HCT116 (cell line): ENCODE data around the gene KLHL34. TPM values are rescaled to one million over a fixed set of nuclear protein-coding genes. Genes with fewer than 3 reads are reported as not detected.

Source experiments
- ATAC-seq: fragments of 200-7000 bp; cut with Tn5 transposase; 2 replicates; pipeline ENCODE4 v1.9.1; 2020; ENCODE audit warnings: mild to moderate bottlenecking, moderate library complexity
- Bru-seq: library from RNA; stranded (reverse); fragments of 400-500 nt; gene quantifications from one replicate; lab custom pipeline; 2021; lab: Mats Ljungman, UMichigan
- BruChase-seq, 2 experiments: library from RNA; stranded (reverse); fragments of 400-500 nt; gene quantifications; one replicate each; lab custom pipeline; 2021; lab: Mats Ljungman, UMichigan
- BruUV-seq: library from RNA; stranded (reverse); fragments of 400-500 nt; replicated peaks from 2 replicates; lab custom pipeline; 2021; lab: Mats Ljungman, UMichigan
- CTCF ChIA-PET: fragments of 300-600 bp; sonication (Branson Sonifier 250); formaldehyde crosslinking; loops from one replicate; lab custom pipeline; 2021; ENCODE audit warnings: antibody characterized with exemption; lab: Charles Lee
- POLR2A ChIA-PET: fragments of 300-600, 350-600 bp; sonication (Branson Sonifier 250); formaldehyde crosslinking; loops from one replicate; lab custom pipeline; 2021; ENCODE audit warnings: antibody characterized with exemption; lab: Charles Lee
- RAD21 ChIA-PET, 2 experiments: fragments of 300-600 bp; sonication (Branson Sonifier 250); formaldehyde crosslinking; loops; one replicate each; lab custom pipeline; 2023; ENCODE audit warnings: low total read pairs in 2 of 2; ENCODE audit not compliant: uncharacterized antibody in 2 of 2, unreplicated experiment in 2 of 2, low non-redundant PET in 1 of 2; lab: Charles Lee
- DNase-seq: peaks from one replicate; pipeline ENCODE4 v3.0.0-alpha.2; 2010; ENCODE audit warnings: low read depth, low spot score
- H2AFZ ChIP-seq: fragments of 200-600 bp; shearing (Covaris generic), sonication (generic); 2 replicates; pipeline ENCODE4 v1.6.1; 2017; ENCODE audit warnings: low read depth, mixed run types, mixed read lengths, antibody characterized with exemption, low read length; ENCODE audit not compliant: poor library complexity, severe bottlenecking
- H3K27ac ChIP-seq: 2 replicates; pipeline ENCODE4 v1.5.1; 2012; ENCODE audit warnings: low read depth, low read length
- H3K27me3 ChIP-seq: fragments of 200-600 bp; sonication (generic); 2 replicates; pipeline ENCODE4 v1.6.1; 2016; ENCODE audit warnings: mixed run types, low read length, mixed read lengths; ENCODE audit not compliant: insufficient read depth
- H3K36me3 ChIP-seq, 2 experiments: fragments of 200-500 bp in 1 of 2; fragments of 200-600 bp in 1 of 2; sonication (Bioruptor generic) in 1 of 2; sonication (generic) in 1 of 2; 2 replicates each; pipeline versions ENCODE4 v1.5.1 to v1.6.1; 2014 to 2016; ENCODE audit warnings: low read length in 2 of 2, inconsistent platforms in 1 of 2, mixed read lengths in 1 of 2, mixed run types in 1 of 2; ENCODE audit not compliant: insufficient read depth in 2 of 2, control insufficient read depth in 1 of 2
- H3K4me1 ChIP-seq, 2 experiments: fragments of 200-600 bp in 1 of 2; sonication (generic) in 1 of 2; 2 replicates each; pipeline versions ENCODE4 v1.5.1 to v1.6.1; 2012 to 2017; ENCODE audit warnings: low read length in 2 of 2, inconsistent platforms in 1 of 2, mild to moderate bottlenecking in 1 of 2, mixed read lengths in 1 of 2, mixed run types in 1 of 2, moderate library complexity in 1 of 2; ENCODE audit not compliant: insufficient read depth in 2 of 2, control insufficient read depth in 1 of 2
- H3K4me2 ChIP-seq: fragments of 200-600 bp; sonication (generic); 2 replicates; pipeline ENCODE4 v1.6.1; 2017; ENCODE audit warnings: mixed run types, low read length, mixed read lengths
- H3K4me3 ChIP-seq, 2 experiments: fragments of 200-600 bp in 1 of 2; sonication (generic) in 1 of 2; replicated peaks in 1 of 2; 2 replicates each; pipeline ENCODE4 v1.5.1; 2011 to 2016; ENCODE audit warnings: low read length in 2 of 2, control low read depth in 1 of 2, low read depth in 1 of 2, mild to moderate bottlenecking in 1 of 2, mixed read lengths in 1 of 2, mixed run types in 1 of 2
- H3K79me2 ChIP-seq: fragments of 200-600 bp; sonication (generic); 2 replicates; pipeline ENCODE4 v1.6.1; 2017; ENCODE audit warnings: mild to moderate bottlenecking, mixed run types, low read length, moderate library complexity, mixed read lengths; ENCODE audit not compliant: insufficient read depth
- H3K9ac ChIP-seq: fragments of 200-600 bp; sonication (generic); 2 replicates; pipeline ENCODE4 v1.6.1; 2016; ENCODE audit warnings: low read length, mixed read lengths
- H3K9me2 ChIP-seq: fragments of 200-600 bp; sonication (generic), shearing (Covaris generic); 2 replicates; pipeline ENCODE4 v1.6.1; 2017; ENCODE audit warnings: mixed run types, mild to moderate bottlenecking, moderate library complexity; ENCODE audit not compliant: insufficient read depth
- H3K9me3 ChIP-seq, 2 experiments: fragments of 200-500 bp in 1 of 2; fragments of 200-600 bp in 1 of 2; sonication (Bioruptor generic) in 1 of 2; sonication (generic) in 1 of 2; 2 replicates each; pipeline ENCODE4 v1.6.1; 2014 to 2017; ENCODE audit warnings: low read length in 2 of 2, mixed read lengths in 2 of 2, inconsistent platforms in 1 of 2, low read depth in 1 of 2, mild to moderate bottlenecking in 1 of 2, mixed run types in 1 of 2, moderate library complexity in 1 of 2; ENCODE audit not compliant: control insufficient read depth in 1 of 2, insufficient read depth in 1 of 2
- H4K20me1 ChIP-seq: fragments of 200-600 bp; sonication (generic), shearing (Covaris generic); 2 replicates; pipeline ENCODE4 v1.6.1; 2017; ENCODE audit warnings: mixed run types, mild to moderate bottlenecking, moderate library complexity; ENCODE audit not compliant: insufficient read depth
- CBX3 ChIP-seq: IDR thresholded peaks from 2 replicates; pipeline ENCODE4 v1.6.1; 2012; ENCODE audit warnings: low read depth
- CEBPB ChIP-seq: IDR thresholded peaks from 2 replicates; pipeline ENCODE4 v1.6.1; 2012; ENCODE audit warnings: low read depth
- EGR1 ChIP-seq: IDR thresholded peaks from 2 replicates; pipeline ENCODE4 v1.6.1; 2012; ENCODE audit warnings: low read depth
- ELF1 ChIP-seq: IDR thresholded peaks from 2 replicates; pipeline ENCODE4 v1.6.1; 2012; ENCODE audit warnings: low read depth, borderline replicate concordance
- EZH2phosphoT487 ChIP-seq: fragments of 200-600 bp; IDR thresholded peaks from 2 replicates; pipeline ENCODE4 v1.6.1; 2018; ENCODE audit warnings: antibody characterized with exemption, borderline replicate concordance
- JUND ChIP-seq: IDR thresholded peaks from 2 replicates; pipeline ENCODE4 v1.6.1; 2012
- MAX ChIP-seq: IDR thresholded peaks from 2 replicates; pipeline ENCODE4 v1.6.1; 2012
- RAD21 ChIP-seq: IDR thresholded peaks from 2 replicates; pipeline ENCODE4 v1.6.1; 2012; ENCODE audit warnings: low read depth, mild to moderate bottlenecking
- REST ChIP-seq: IDR thresholded peaks from 2 replicates; pipeline ENCODE4 v1.6.1; 2012; ENCODE audit warnings: low read depth
- SIN3A ChIP-seq: IDR thresholded peaks from 2 replicates; pipeline ENCODE4 v1.6.1; 2012; ENCODE audit warnings: low read depth
- SP1 ChIP-seq: IDR thresholded peaks from 2 replicates; pipeline ENCODE4 v1.6.1; 2012; ENCODE audit warnings: low read depth
- SRF ChIP-seq: IDR thresholded peaks from 2 replicates; pipeline ENCODE4 v1.6.1; 2012; ENCODE audit warnings: low read depth
- TCF7L2 ChIP-seq: IDR thresholded peaks from 2 replicates; pipeline ENCODE4 v1.7.0; 2011; ENCODE audit warnings: borderline replicate concordance, inconsistent platforms; ENCODE audit not compliant: insufficient read depth, insufficient read length; ENCODE audit errors: extremely low read depth
- YY1 ChIP-seq: IDR thresholded peaks from 2 replicates; pipeline ENCODE4 v1.6.1; 2011; ENCODE audit warnings: low read length, low read depth, moderate library complexity, mild to moderate bottlenecking; ENCODE audit not compliant: insufficient replicate concordance; ENCODE audit errors: extremely low read depth
- ZBTB33 ChIP-seq: IDR thresholded peaks from 2 replicates; pipeline ENCODE4 v1.6.1; 2011; ENCODE audit warnings: mild to moderate bottlenecking, low read length, moderate library complexity; ENCODE audit not compliant: insufficient replicate concordance; ENCODE audit errors: extremely low read depth
- ZFX ChIP-seq: fragments of 450-650 bp; IDR thresholded peaks from 2 replicates; pipeline ENCODE4 v1.6.1; 2017
- ZNF274 ChIP-seq: fragments of 200-500 bp; sonication (Bioruptor generic); IDR thresholded peaks from 2 replicates; pipeline ENCODE4 v1.6.1; 2014; ENCODE audit warnings: mild to moderate bottlenecking, low read depth, low read length, inconsistent platforms
- intact Hi-C: fragments of 100-400 bp; cut with micrococcal nuclease; formaldehyde crosslinking; loops from 2 replicates; pipeline ENCODE4 v1.10.0; 2022
- long read RNA-seq: library from polyadenylated mRNA; unstranded; transcript quantifications from one replicate; pipeline ENCODE4 v2.0.0, GENCODE V29; 2021; ENCODE audit not compliant: unreplicated experiment
- polyA plus RNA-seq: library from polyadenylated mRNA; unstranded; fragments of >200 nt; gene quantifications from 2 replicates; pipeline ENCODE4 v1.2.1, GENCODE V29; 2012; ENCODE audit warnings: missing spikeins
- total RNA-seq: library from RNA; stranded (reverse); gene quantifications from one replicate; pipeline ENCODE4 v1.2.1, GENCODE V29; 2021; ENCODE audit not compliant: unreplicated experiment
- TF ChIP-seq, protein P1 (sequence below): IDR thresholded peaks from 2 replicates; pipeline ENCODE4 v1.6.1; 2012

The KLHL34 gene
- not detected for total RNA-seq
- polyA plus RNA-seq: not detected in 2 replicates
- Bru-seq, nascent RNA: not detected
- BruChase-seq, experiment 1, labeled RNA remaining after a 6-hour chase: not detected
- not detected for BruChase-seq, experiment 2, labeled RNA remaining after a 2-hour chase
- long read RNA-seq: 0 reads

- BruUV-seq: no TSS peak
- no peak within 1 kb of the TSS for H3K9ac ChIP-seq
- no peaks in the 10 kb centered on the region for H4K20me1 ChIP-seq
- H3K36me3 ChIP-seq: no peaks in the 10 kb centered on the region
- DNase-seq (no peak), ATAC-seq (no peak)
- ChIA-PET POLR2A (no interaction called here), RAD21 (no interaction called here), CTCF (no interaction called here)
- no peak within 1 kb of the TSS for H3K4me2 ChIP-seq
- no peaks in the 10 kb centered on the region for H3K27me3 ChIP-seq
- no peak for TF ChIP-seq EGR1
- no peak for TF ChIP-seq REST
- no peak for TF ChIP-seq SP1
- TF ChIP-seq MAX: no peak
- TF ChIP-seq ELF1: no peak
- no peak for TF ChIP-seq CEBPB
- TF ChIP-seq TCF7L2: no peak
- no peak for TF ChIP-seq CBX3
- no peak for TF ChIP-seq JUND
- no peak for TF ChIP-seq EZH2phosphoT487
- TF ChIP-seq SIN3A: no peak
- TF ChIP-seq ZNF274: no peak
- no peak for TF ChIP-seq RAD21
- TF ChIP-seq, protein P1, sequence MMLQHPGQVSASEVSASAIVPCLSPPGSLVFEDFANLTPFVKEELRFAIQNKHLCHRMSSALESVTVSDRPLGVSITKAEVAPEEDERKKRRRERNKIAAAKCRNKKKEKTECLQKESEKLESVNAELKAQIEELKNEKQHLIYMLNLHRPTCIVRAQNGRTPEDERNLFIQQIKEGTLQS: no peak
- TF ChIP-seq ZBTB33: no peak
- TF ChIP-seq YY1: no peak
- TF ChIP-seq SRF: no peak
- TF ChIP-seq ZFX: no peak
- no peaks in the 10 kb centered on the region for H3K79me2 ChIP-seq
- no peak within 1 kb of the TSS for H3K27ac ChIP-seq
- H3K4me3 ChIP-seq: no peak within 1 kb of the TSS
- no peaks in the 10 kb centered on the region for H3K4me1 ChIP-seq
- no peaks in the 10 kb centered on the region for H3K9me3 ChIP-seq
- no peaks in the 10 kb centered on the region for H3K9me2 ChIP-seq
- no peak within 1 kb of the TSS for H2AFZ ChIP-seq
- intact Hi-C loops: no loop called here
Measured at GRCh38 chrX:21658152-21658737, at the start of gene KLHL34. Gene KLHL34 (minus strand): TSS chrX:21658330. CDS start chrX:21657788, 542 bp downstream.
